MM.1S (cell line): ENCODE data around the gene TEX10.

ENCODE experiments used
- DNase-seq: peaks from one replicate; pipeline ENCODE4 v3.0.0-alpha.2; 2015
- H2AFZ ChIP-seq: fragments of 300-600 bp; sonication (generic); 2 replicates; pipeline ENCODE4 v1.6.0; 2016; ENCODE audit warnings: antibody characterized with exemption, low read length
- H3F3A ChIP-seq: fragments of 300-600 bp; sonication (generic); 2 replicates; pipeline ENCODE4 v1.6.1; 2016; ENCODE audit warnings: mild to moderate bottlenecking, antibody characterized with exemption, low read length, moderate library complexity, mixed read lengths; ENCODE audit not compliant: insufficient read depth
- H3K27ac ChIP-seq: fragments of 300-600 bp; sonication (generic); 2 replicates; pipeline ENCODE4 v1.5.1; 2016; ENCODE audit warnings: mild to moderate bottlenecking, low read length
- H3K27me3 ChIP-seq: fragments of 300-600 bp; sonication (generic); replicated peaks from 2 replicates; pipeline ENCODE4 v1.6.0; 2016; ENCODE audit warnings: low read length; ENCODE audit not compliant: insufficient read depth
- H3K36me3 ChIP-seq: fragments of 300-600 bp; sonication (generic); replicated peaks from 2 replicates; pipeline ENCODE4 v1.6.1; 2016; ENCODE audit warnings: mild to moderate bottlenecking, low read length, mixed read lengths; ENCODE audit not compliant: insufficient read depth
- H3K4me1 ChIP-seq: fragments of 300-600 bp; sonication (generic); 2 replicates; pipeline ENCODE4 v1.6.1; 2016; ENCODE audit warnings: low read length, mixed read lengths
- H3K4me2 ChIP-seq: fragments of 300-600 bp; sonication (generic); 2 replicates; pipeline ENCODE4 v1.6.0; 2016; ENCODE audit warnings: low read depth, low read length
- H3K4me3 ChIP-seq: fragments of 300-600 bp; sonication (generic); 2 replicates; pipeline ENCODE4 v1.5.1; 2016; ENCODE audit warnings: low read length, mixed read lengths
- H3K79me2 ChIP-seq: fragments of 300-600 bp; sonication (generic); 2 replicates; pipeline ENCODE4 v1.6.1; 2016; ENCODE audit warnings: mixed run types, low read length, mixed read lengths
- H3K9ac ChIP-seq: fragments of 300-600 bp; sonication (generic); 2 replicates; pipeline ENCODE4 v1.6.1; 2016; ENCODE audit warnings: low read length, mixed read lengths
- H3K9me2 ChIP-seq: fragments of 300-600 bp; sonication (generic); replicated peaks from 2 replicates; pipeline ENCODE4 v1.6.1; 2016; ENCODE audit warnings: mild to moderate bottlenecking, low read length, mixed read lengths; ENCODE audit not compliant: insufficient read depth
- H3K9me3 ChIP-seq: fragments of 300-600 bp; sonication (generic); replicated peaks from 2 replicates; pipeline ENCODE4 v1.6.1; 2016; ENCODE audit warnings: mild to moderate bottlenecking, low read length, mixed read lengths; ENCODE audit not compliant: insufficient read depth
- H4K20me1 ChIP-seq: fragments of 300-600 bp; sonication (generic); 2 replicates; pipeline ENCODE4 v1.6.1; 2016; ENCODE audit warnings: mild to moderate bottlenecking, low read length, moderate library complexity, mixed read lengths; ENCODE audit not compliant: insufficient read depth
- CTCF ChIP-seq: fragments of 300-600 bp; sonication (generic); IDR thresholded peaks from 2 replicates; pipeline ENCODE4 v1.5.1; 2016; ENCODE audit warnings: antibody characterized with exemption, low read length, mixed read lengths
- EZH2 ChIP-seq: fragments of 300-600 bp; sonication (generic); optimal IDR thresholded peaks from 2 replicates; pipeline ENCODE3; 2017; ENCODE audit warnings: low read depth, mild to moderate bottlenecking, antibody characterized with exemption, low read length, mixed read lengths
- EZH2phosphoT487 ChIP-seq: fragments of 300-600 bp; sonication (generic); IDR thresholded peaks from 2 replicates; pipeline ENCODE4 v1.6.1; 2018; ENCODE audit warnings: antibody characterized with exemption, low read length

The TEX10 gene

GRCh38 chr9:100357501-100357900 lies 4.8 kb upstream of the TEX10 start:
- DNase-seq: no peak
- Histone ChIP-seq H3K4me3 (no peak overlapping the region), H3K27me3 (no peaks in the 10 kb centered on the region), H3K4me1 (peaks cover 6% of the 10 kb centered on the region; the same call in 1 of the 2 replicates), H3K27ac (no peak overlapping the region), H3K4me2 (peak overlapping the region; percentile 39; the same call in 1 of the 2 replicates), H4K20me1 (no peaks in the 10 kb centered on the region), H3K9me3 (no peaks in the 10 kb centered on the region), H3K36me3 (no peaks in the 10 kb centered on the region), H3K79me2 (peaks cover 3% of the 10 kb centered on the region), H3K9me2 (0 out of 2 replicates have a peak, but pooled peaks cover 3% of the 10 kb centered on the region), H3K9ac (no peak overlapping the region), H2AFZ (no peak overlapping the region), H3F3A (no peaks in the 10 kb centered on the region)
- no peak for TF ChIP-seq EZH2
- TF ChIP-seq EZH2phosphoT487: no peak
- TF ChIP-seq CTCF: no peak

DNA sequence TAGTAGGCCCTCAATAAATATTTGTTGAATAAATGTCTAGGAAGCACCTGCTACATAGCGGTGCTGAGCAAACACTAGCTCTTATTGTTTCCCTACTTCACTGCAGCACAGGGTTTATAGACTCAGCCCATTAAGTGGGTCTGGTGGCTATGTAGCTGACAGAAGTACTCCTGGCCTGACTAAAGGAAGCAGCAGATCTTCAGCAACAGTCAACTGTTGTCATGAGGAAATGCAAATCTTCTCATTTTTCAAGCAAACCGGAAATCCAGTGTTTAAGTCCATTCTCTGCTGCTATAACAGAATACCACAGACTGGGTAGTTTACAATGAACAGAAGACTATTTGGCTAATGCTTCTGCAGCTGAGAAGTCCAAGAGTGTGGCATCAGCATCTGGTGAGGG lies 2.8 kb upstream of the TEX10 start:
- H3K36me3 ChIP-seq: no peaks in the 10 kb centered on the region
- no peak overlapping the region for H3K27ac ChIP-seq
- no peaks in the 10 kb centered on the region for H3K9me3 ChIP-seq
- H3F3A ChIP-seq: no peaks in the 10 kb centered on the region
- peaks cover 11% of the 10 kb centered on the region; the same call in 1 of the 2 replicates for H3K4me1 ChIP-seq
- no peaks in the 10 kb centered on the region for H3K9me2 ChIP-seq
- peaks cover 21% of the 10 kb centered on the region for H3K79me2 ChIP-seq
- 0 out of 2 replicates have a peak, but pooled peaks cover 4% of the 10 kb centered on the region for H4K20me1 ChIP-seq
- DNase-seq: peak; percentile 41
- H3K4me2 ChIP-seq: no peak overlapping the region
- no peaks in the 10 kb centered on the region for H3K27me3 ChIP-seq
- no peak overlapping the region for H3K4me3 ChIP-seq
- H3K9ac ChIP-seq: no peak overlapping the region
- no peak overlapping the region for H2AFZ ChIP-seq
- TF ChIP-seq EZH2: no peak
- TF ChIP-seq CTCF: no peak
- TF ChIP-seq EZH2phosphoT487: no peak

GRCh38 chr9:100354121-100354800 lies 1.5 kb upstream of the TEX10 start:
- no peak overlapping the region for H2AFZ ChIP-seq
- no peak for DNase-seq
- peaks cover 17% of the 10 kb centered on the region; the same call in 1 of the 2 replicates for H3K4me1 ChIP-seq
- no peaks in the 10 kb centered on the region for H3K36me3 ChIP-seq
- no peaks in the 10 kb centered on the region for H3K9me2 ChIP-seq
- no peak overlapping the region for H3K9ac ChIP-seq
- H3K4me2 ChIP-seq: no peak overlapping the region
- H3K27ac ChIP-seq: no peak overlapping the region
- no peaks in the 10 kb centered on the region for H3K9me3 ChIP-seq
- no peaks in the 10 kb centered on the region for H3F3A ChIP-seq
- H3K4me3 ChIP-seq: no peak overlapping the region
- H3K27me3 ChIP-seq: no peaks in the 10 kb centered on the region
- peaks cover 7% of the 10 kb centered on the region; the same call in 1 of the 2 replicates for H4K20me1 ChIP-seq
- peaks cover 34% of the 10 kb centered on the region for H3K79me2 ChIP-seq
- TF ChIP-seq EZH2: no peak
- no peak for TF ChIP-seq CTCF
